GM21360 (cell line): Measurements from ENCODE around the gene SDK2.
"Not testable (repeated sequence)": the region's sequence is repeated elsewhere in the genome, so short reads cannot be mapped to it uniquely, and the experiment has no call there.

Source experiments
- ATAC-seq: cut with Tn5 transposase; IDR thresholded peaks from one replicate; pipeline ENCODE4 v1.9.1; 2021; ENCODE audit warnings: mild to moderate bottlenecking, moderate library complexity; ENCODE audit not compliant: unreplicated experiment

The SDK2 gene

DNA sequence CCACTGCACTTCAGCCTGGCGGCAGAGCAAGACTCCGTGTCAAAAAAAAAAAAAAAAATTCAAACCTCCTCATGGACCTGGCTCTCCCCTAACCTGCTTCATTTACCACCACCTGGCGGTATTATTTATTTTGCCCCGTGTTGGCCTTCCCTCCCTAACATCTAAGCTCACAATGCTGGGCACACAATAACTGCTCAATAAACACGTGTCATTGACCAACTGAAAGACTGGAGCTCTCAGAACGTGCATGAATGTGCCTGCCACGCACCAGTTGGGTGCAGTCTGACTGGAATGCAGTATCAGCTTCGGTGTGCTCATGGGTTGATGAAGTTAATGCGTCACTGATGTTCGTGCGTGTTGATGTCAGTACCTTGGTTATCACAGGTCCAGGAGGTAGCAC is 268.1 kb downstream of the SDK2 start:
- ATAC-seq: no peak

DNA sequence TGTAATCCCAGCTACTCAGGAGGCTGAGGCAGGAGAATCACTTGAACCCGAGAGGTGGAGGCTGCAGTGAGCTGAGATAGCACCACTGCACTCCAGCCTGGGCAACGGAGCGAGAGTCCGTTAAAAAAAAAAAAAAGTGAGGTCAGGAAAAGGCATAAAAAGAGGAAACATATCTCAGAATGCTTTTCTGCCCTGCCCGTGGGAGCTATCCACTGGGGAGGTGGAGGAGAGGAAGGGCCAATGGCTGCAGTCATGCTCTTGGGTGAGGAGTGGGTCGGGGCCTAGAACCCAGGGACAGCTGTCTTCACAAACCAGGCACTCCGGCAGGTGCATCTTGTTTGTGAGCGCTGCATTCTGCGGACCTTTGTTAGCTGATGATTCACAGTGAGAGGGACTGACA is 272.4 kb downstream of the SDK2 start:
- no peak for ATAC-seq

DNA sequence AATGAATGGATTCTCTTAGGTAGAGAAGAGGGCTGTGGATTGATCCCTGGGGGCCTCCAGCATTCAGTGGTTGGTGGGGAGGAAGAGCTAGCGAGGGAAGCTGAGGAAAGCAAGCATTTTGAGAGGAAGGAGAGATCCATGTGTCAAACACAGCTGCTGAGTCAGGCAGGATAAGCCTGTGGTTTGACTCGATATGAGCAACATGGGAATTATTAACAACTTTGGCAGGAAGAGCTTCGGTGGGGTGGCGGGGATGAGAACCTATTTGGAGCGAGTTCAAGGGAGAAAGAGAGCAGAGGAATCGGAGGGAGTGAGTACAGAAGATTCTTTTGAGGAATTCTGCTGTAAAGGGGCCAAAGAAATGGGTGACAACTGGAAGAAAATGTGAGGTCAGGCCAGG is 273.0 kb downstream of the SDK2 start:
- no peak for ATAC-seq

DNA sequence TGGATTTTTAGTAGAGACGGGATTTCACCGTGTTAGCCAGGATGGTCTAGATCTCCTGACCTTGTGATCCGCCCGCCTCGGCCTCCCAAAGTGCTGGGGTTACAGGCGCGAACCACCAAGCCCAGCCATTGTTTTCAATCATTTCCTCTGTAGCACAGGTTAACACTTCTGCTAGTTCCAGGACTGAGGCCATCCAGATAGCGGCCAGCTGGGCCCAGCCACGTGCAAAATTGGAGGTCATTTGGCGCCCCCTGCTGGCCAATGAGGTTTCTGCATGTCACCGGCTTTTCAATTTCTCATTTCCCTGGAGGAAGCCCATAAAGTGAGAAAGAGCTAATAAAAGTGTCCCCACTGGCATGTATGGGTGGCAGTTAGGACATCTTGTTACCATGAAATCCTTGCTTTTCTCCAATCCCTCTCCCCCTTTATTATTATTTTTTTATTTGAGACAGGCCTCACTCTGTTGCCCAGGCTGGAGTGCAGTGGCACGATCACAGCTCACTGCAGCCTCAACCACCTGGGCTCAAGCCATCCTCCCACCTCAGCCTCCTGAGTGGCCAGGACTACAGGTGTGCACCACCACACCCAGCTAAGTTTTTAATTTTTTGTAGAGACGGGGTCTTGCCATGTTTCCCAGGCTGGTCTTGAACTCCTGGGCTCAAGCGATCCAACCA is 274.3 kb downstream of the SDK2 start:
- ATAC-seq: not testable (repeated sequence)

DNA sequence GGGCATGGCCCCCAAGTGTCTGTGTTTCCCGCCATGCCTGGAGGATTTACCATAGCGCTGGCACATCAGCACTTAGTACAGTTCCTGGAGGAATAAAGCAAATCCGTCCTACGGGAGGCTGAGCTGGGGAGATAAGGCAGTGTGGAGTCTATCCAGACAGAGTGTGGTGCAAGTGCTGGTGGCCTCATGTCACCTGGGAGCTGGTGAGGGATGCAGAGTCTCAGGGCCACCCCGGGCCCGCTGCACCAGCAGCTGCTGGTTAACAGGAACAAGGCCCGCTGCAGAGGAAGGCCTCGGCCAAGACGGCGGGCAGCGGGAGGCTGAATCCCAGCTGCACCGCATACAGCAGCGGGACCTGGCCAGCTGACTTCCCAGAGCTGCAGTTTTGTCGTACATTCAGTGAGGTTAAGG is 275.1 kb downstream of the SDK2 start:
- no peak for ATAC-seq

DNA sequence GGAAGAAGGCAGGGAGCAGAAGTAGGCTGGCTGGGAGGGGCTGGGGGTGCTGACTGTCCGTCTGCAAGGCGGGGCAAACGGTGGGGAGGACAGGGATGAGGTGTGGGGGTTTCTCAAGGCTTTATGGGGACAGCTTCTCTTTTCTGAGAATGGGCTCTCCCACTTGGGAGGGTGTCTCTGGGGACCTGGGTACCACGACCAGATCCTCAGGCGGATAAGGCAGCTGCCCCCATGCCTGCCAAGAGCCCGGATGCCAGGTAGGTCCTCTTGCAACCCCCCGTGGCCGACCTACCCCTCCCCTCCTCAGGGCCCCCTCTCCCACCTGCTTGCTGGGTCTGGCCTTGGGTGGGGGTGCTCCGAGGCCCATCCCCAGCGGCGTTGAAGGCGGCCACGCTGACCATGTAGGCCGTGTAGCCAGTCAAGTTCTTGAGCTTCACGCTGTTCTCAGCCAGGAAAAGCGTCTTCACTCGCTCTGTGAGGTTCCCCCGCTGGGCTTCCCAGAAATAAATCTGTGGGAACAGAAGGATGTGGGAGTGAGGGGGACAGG is 276.1 kb downstream of the SDK2 start:
- ATAC-seq: no peak

- no peak for ATAC-seq
Observed at GRCh38 chr17:73365906-73366623, 278.2 kb downstream of the SDK2 start.

DNA sequence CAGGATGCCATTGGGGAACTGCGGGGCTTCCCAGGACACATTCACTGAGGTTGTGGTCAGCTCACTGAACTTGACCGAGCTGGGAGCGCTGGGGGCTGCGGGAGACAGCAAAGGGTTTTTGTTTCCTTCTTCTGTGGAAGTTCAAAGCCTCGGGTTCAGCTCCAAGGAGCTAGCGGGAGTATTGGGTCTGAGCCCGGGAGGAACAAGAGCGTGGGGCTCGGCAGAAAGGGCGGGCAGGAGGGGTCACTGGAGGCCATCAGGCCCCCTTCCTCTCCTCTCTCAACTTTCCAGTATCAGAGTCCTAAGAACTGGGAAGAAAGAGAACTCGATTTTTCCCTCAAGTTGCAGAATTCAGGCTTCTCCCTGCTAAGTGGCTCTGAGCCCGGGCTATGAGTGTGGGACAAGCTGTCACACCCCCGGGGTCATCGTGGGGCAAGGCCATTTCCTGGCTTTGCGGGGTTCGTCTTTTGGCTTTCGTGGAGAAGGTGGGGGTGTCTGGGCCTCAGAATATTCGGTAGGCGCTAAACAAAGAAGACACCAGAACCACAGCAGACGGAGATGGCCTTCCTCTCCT is 278.9 kb downstream of the SDK2 start:
- no peak for ATAC-seq

- no peak for ATAC-seq
Observed at GRCh38 chr17:73364155-73364522, 280.1 kb downstream of the SDK2 start.

DNA sequence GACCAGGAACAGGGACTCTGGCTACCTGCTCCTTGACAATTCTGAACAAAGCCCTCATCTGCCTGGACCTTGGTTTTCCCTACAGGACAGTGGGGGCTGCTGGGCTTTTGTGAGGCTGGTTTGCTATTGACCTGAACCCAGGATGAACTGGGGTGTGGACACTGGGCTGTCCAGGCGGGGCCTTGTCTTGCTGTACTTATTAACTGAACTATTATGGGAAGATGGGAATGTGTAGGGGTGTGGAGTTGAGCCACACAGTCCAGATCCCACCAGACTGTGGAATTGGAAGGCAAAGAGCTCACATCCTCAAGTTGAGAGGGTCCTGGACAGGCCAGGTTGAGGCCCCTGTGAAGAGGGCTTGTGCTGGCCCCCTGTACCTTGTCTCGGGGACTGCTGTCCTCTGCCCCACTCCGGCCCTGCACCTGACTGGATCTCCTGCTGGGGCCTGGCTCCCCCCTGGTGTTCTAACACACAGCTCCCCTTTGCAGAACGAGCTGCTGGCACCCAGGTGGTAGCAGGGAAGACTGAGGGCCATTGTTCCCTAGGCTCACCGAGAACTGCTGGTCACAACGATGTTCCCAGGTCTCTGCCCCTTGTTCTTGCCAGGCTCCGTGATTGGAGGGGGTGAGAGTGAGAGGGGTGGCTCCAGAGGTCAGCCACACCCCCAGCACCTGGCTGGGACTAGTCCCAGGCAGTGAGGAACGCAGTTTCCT is 280.6 kb downstream of the SDK2 start:
- ATAC-seq: no peak

- no peak for ATAC-seq
Observed at GRCh38 chr17:73362697-73363096, 281.5 kb downstream of the SDK2 start.

DNA sequence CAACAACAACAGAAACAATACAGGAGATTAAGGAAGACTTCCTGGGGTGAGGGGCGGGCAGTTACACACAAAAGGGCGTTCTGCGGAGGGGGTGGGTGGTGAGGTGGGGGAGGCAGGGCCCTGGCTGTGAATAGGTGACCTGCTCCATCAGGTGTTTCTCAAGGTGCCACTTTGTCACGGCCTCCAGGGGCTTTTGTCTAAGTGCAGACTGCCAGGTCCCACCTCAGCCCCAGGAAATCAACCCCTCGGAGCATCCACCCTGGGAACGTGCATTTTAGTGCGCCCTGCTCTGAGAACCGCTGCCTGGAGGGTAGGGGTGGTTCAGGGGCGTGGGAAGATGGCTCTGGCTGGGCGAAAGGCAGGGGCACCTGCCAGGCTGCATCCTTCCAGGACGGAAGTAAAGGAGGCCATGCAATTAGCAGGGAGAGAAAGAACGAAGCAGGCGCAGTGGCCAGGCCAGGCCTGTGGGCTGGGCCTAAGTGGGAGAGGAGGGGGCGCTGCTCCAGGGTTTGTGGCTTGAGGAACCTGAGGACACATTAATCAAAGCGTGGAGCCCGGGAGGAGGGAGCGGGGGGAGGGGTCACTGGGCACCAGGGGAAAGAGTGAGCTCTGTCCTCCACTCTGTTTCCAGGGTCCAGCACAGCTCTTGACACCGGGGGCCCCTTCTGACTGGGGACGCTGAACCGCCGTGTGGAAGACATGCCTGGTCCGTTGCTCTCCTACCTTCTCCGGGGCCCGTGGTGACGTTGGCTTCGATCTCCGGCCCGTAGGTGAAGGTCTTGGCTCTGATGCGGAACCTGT is 283.1 kb downstream of the SDK2 start:
- ATAC-seq: no peak

GRCh38 chr17:73359987-73360410 is 284.2 kb downstream of the SDK2 start:
- ATAC-seq: no peak

DNA sequence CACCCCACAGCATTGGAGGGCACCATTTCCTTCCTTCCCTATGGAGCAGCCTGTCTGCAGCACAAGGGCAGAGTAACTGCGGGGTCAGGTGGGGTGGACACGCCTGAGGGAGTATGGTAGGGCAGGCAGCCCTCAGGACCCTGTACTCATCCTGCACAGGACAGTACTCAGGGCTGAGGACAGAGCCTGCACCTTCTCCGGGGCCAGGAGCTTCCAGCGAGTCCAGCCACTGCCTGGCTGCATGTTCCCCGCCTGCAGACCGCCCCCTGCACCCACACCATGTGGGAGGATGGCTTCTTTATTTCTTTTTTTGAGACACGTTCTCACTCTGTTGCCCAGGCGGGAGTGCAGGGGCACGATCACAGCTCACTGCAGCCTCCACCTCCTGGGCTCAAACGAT is 284.9 kb downstream of the SDK2 start:
- ATAC-seq: no peak

- no peak for ATAC-seq
Observed at GRCh38 chr17:73358668-73359067, 285.6 kb downstream of the SDK2 start.

GRCh38 chr17:73357981-73358380 is 286.3 kb downstream of the SDK2 start:
- ATAC-seq: no peak

GRCh38 chr17:73357318-73357717 is 286.9 kb downstream of the SDK2 start:
- no peak for ATAC-seq

GRCh38 chr17:73356561-73357170 is 287.6 kb downstream of the SDK2 start:
- ATAC-seq: no peak

- ATAC-seq: no peak
Observed at GRCh38 chr17:73354423-73355284, 289.6 kb downstream of the SDK2 start.
